Subcutaneous abdominal adipose tissue (tissue), 5 donors: ENCODE data around the gene PIH1D1.
A peak's percentile ranks its signal among the peaks of the same experiment; 100 is the strongest.
"Not testable (repeated sequence)": the region's sequence is repeated elsewhere in the genome, so short reads cannot be mapped to it uniquely, and the experiment has no call there.

Experiments
- H3K27ac ChIP-seq: one replicate; pipeline ENCODE4 v1.7.0; 2013; ENCODE audit warnings: low read depth, mild to moderate bottlenecking, inconsistent platforms, low read length, moderate library complexity
- H3K27me3 ChIP-seq, 5 donors: one replicate each; pipeline ENCODE4 v1.7.0; 2013; ENCODE audit warnings: low read length in 5 of 5, inconsistent platforms in 1 of 5; ENCODE audit not compliant: control insufficient read depth in 5 of 5, insufficient read depth in 4 of 5
- H3K36me3 ChIP-seq, 5 donors: one replicate each; pipeline ENCODE4 v1.7.0; 2013; ENCODE audit warnings: low read length in 5 of 5; ENCODE audit not compliant: control insufficient read depth in 5 of 5, insufficient read depth in 5 of 5
- H3K4me1 ChIP-seq, 5 donors: one replicate each; pipeline ENCODE4 v1.7.0; 2013; ENCODE audit warnings: low read length in 5 of 5, mild to moderate bottlenecking in 3 of 5, moderate library complexity in 1 of 5; ENCODE audit not compliant: control insufficient read depth in 5 of 5, insufficient read depth in 5 of 5
- H3K4me3 ChIP-seq, 5 donors: one replicate each; pipeline ENCODE4 v1.7.0; 2013; ENCODE audit warnings: low read length in 5 of 5, low read depth in 1 of 5
- H3K9ac ChIP-seq, 5 donors: one replicate each; pipeline ENCODE4 v1.7.0; 2013; ENCODE audit warnings: low read length in 5 of 5, mild to moderate bottlenecking in 4 of 5, moderate library complexity in 3 of 5
- H3K9me3 ChIP-seq, 5 donors: one replicate each; pipeline ENCODE4 v1.7.0; 2013; ENCODE audit warnings: low read length in 5 of 5; ENCODE audit not compliant: control insufficient read depth in 5 of 5
- donor health status: healthy.
- donor health status: healthy.
- donor health status: healthy.
- donor health status: healthy.
- donor health status: healthy.

Gene PIH1D1

GRCh38 chr19:49444100-49444700 is 7.4 kb downstream of the PIH1D1 start:
- H3K4me3 ChIP-seq = peak overlapping the region in 2 of 5 donors; percentile 74 to 76
- peaks cover 10 to 23% (median 22%) of the 10 kb centered on the region in 5 donors for H3K27me3 ChIP-seq
- H3K4me1 ChIP-seq = peaks cover 3 to 42% (median 28%) of the 10 kb centered on the region in 5 donors
- not testable (repeated sequence) for H3K27ac ChIP-seq, H3K9me3 ChIP-seq, H3K9ac ChIP-seq
- H3K36me3 ChIP-seq = peaks cover 0 to 18% (median 4%) of the 10 kb centered on the region in 5 donors

DNA sequence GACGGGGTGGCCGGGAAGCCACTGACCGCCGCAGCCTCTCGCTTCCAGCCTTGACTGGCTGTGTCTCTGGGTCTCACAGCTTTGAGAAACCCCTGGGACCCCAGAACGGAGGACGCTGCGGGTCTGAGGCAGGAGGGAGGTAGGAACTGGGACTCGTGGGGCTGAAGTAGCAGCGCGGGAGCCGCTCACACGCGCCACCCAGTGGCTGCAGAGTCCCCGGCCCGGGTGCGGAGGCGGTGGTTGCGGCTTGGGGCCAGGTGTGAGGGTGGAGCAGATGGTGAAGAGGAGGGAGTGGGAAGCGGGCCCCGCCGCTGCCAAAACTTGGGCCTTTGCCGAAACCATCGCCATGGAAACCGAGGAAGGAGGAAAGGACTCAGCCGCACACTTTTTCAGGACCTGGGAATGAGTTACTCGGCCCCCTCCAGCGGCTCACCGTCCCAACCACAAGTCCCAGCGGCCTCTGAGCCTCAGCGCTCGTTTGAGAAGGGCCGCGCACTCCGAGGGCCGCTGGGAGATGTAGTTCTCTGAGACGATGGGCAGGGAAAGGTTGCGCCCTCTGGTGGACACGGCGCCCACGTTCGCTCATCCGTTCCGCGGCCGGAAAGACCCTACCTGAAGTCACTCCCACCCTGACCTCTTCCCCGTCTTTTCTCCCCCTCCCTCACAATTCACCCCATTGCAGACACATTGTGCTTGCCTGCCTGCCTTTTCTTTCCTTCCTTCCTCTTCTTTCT is 8.1 kb downstream of the PIH1D1 start:
- H3K4me3 ChIP-seq = peak overlapping the region; percentile 58 to 82 (median 76)
- H3K27me3 ChIP-seq = peaks cover 16 to 29% (median 27%) of the 10 kb centered on the region in 5 donors
- H3K9me3 ChIP-seq = no peaks in the 10 kb centered on the region
- peak overlapping the region; percentile 16 to 71 (median 56) for H3K9ac ChIP-seq
- H3K27ac ChIP-seq = peak overlapping the region; percentile 67
- peaks cover 3 to 42% (median 28%) of the 10 kb centered on the region in 5 donors for H3K4me1 ChIP-seq
- peaks cover 0 to 11% (median 3%) of the 10 kb centered on the region in 5 donors for H3K36me3 ChIP-seq

DNA sequence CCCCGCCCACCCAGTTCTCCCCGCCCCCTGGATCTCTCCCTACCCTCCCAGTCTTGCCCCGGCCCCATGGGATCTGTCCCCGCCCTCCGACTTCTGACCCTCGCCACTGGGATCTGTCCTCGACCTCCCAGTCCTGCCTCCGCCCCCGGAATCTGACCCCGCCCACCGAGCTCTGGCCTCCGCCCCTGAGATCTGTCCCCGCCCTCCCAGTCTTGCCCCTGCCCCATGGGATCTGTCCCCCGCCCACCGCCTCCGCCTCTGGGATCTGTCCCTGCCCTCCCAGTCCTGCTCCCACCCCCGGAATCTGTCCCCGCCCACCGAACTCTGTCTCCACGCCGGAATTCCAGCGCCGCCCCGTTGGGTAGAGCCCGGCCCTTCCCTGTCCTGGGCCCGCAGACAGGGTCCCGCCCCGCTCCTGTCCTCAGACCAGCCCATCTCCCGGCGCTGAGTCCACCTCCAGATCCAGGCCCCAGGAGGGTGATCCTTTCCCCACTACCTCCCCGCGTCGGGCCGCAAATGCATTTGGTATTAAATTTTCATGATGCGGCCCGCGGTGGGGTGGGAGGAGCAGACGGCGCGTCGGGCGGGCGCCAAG is 8.7 kb downstream of the PIH1D1 start:
- peaks cover 23 to 34% (median 27%) of the 10 kb centered on the region in 5 donors for H3K27me3 ChIP-seq
- H3K4me3 ChIP-seq = peak overlapping the region; percentile 58 to 82 (median 76)
- no peaks in the 10 kb centered on the region for H3K9me3 ChIP-seq
- H3K9ac ChIP-seq = peak overlapping the region in 4 of 5 donors; percentile 48 to 71 (median 61)
- H3K4me1 ChIP-seq = peaks cover 3 to 39% (median 22%) of the 10 kb centered on the region in 5 donors
- H3K27ac ChIP-seq = peak overlapping the region; percentile 67
- H3K36me3 ChIP-seq = peaks cover 0 to 9% (median 3%) of the 10 kb centered on the region in 5 donors

DNA sequence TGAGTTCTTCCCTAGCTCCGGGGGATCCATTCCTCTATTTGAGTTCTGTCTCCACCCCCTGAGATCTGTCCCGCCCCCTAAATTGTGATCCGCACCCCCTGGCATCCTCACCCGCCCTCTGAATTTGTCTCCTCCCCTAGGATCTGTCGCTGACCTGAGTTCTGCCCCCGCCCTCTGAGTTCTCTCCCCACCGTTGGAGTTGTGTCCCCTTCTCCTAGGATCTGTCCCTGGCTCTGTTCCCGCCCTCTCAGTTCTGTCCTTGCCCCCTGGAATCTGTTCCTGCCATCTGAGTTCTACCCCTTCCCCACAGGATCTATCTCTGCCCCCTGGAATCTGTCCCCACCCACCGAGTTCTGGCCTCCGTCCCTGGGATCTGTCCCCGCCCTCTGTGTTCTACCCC is 9.3 kb downstream of the PIH1D1 start:
- Histone ChIP-seq H3K9me3 (no peaks in the 10 kb centered on the region), H3K27ac (no peak overlapping the region), H3K9ac (no peak overlapping the region), H3K4me1 (peaks cover 3 to 33% (median 19%) of the 10 kb centered on the region in 5 donors), H3K36me3 (peaks cover 0 to 9% (median 3%) of the 10 kb centered on the region in 5 donors), H3K4me3 (peak overlapping the region; percentile 41 to 82 (median 57)), H3K27me3 (peaks cover 25 to 40% (median 32%) of the 10 kb centered on the region in 5 donors)

DNA sequence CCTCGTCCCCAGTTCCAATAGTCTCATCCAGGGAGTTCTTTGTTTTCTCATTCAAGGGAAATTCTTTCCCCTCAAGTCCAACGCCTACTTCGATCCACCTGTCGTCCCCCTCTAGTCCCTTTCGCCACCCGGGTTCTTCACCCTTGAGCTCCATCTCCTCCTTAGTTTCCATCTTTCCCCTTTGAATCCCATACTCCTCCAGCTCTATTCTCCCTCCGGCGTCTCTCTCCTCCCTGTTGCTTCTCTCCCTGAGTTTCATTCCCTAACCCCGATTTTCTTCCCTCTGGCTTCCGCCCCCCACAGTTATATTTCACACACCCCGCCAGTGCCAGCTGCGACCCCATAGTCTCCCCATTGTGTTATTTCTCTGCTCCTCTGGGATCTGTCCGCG is 9.7 kb downstream of the PIH1D1 start:
- Histone ChIP-seq H3K4me1 (peaks cover 3 to 31% (median 19%) of the 10 kb centered on the region in 5 donors), H3K9ac (no peak overlapping the region), H3K36me3 (peaks cover 0 to 5% (median 3%) of the 10 kb centered on the region in 5 donors), H3K27me3 (peaks cover 25 to 42% (median 32%) of the 10 kb centered on the region in 5 donors), H3K27ac (peak overlapping the region; percentile 23), H3K9me3 (no peaks in the 10 kb centered on the region), H3K4me3 (peak overlapping the region in 4 of 5 donors; percentile 47 to 82 (median 59))

GRCh38 chr19:49441210-49441959 is 10.2 kb downstream of the PIH1D1 start, which contains the start of gene SLC17A7:
Gene SLC17A7, minus strand, starts transcription at chr19:49441527. Its CDS starts 148 bp downstream, at chr19:49441379.
- Histone ChIP-seq H3K27ac (peak within 1 kb of the TSS; percentile 23), H3K4me1 (peaks cover 3 to 35% (median 19%) of the 10 kb centered on the region in 5 donors), H3K9me3 (no peaks in the 10 kb centered on the region), H3K27me3 (peaks cover 30 to 48% (median 35%) of the 10 kb centered on the region in 5 donors), H3K4me3 (peak within 1 kb of the TSS; percentile 41 to 82 (median 61)), H3K9ac (peak within 1 kb of the TSS in 1 of 5 donors; percentile 7), H3K36me3 (no peaks in the 10 kb centered on the region)

DNA sequence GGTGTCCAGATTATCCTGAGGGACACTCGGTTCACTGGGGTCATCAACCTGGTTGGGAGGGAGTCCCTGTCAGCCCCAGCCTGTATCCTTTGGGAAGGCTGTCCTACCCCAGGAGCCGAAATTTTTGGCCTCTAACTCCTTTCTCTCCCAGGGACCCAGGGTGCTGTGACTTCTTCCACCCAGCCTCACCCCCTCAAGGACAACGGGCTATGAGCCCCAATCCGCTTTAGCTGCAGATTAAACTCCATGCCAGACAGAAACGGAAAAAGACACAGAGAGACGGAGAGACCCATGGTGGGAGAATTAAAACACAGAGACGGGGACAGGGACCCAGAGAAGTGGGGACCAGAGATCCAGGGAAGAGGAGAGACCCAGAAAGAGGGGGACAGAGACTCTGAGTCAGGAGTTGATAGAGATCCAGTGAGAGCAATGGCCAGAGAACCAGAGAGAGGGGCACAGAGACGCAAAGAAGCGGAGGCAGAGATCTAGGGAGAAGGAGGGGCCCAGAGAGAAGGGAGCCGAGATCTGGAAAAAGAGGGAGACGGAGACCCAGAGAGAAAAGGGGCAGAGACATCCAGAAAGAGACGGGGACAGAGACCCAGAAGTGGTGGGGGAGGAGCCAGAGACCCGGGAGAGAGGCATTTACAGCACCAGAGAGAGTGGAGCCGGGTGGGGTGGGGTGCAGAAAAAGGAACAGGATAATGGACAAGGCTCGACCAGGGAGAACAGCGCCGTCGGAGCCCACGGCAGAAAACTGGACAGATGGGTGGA is 11.0 kb downstream of the PIH1D1 start:
- Histone ChIP-seq H3K27me3 (peaks cover 32 to 55% (median 41%) of the 10 kb centered on the region in 5 donors), H3K4me1 (peaks cover 3 to 36% (median 19%) of the 10 kb centered on the region in 5 donors), H3K36me3 (no peaks in the 10 kb centered on the region), H3K27ac (no peak overlapping the region), H3K9ac (peak overlapping the region in 1 of 5 donors; percentile 7), H3K9me3 (no peaks in the 10 kb centered on the region), H3K4me3 (peak overlapping the region; percentile 8 to 65 (median 53))

GRCh38 chr19:49439836-49440235 is 11.8 kb downstream of the PIH1D1 start:
- no peak overlapping the region for H3K27ac ChIP-seq

GRCh38 chr19:49438261-49438660 is 13.4 kb downstream of the PIH1D1 start:
- peaks cover 35 to 77% (median 53%) of the 10 kb centered on the region in 5 donors for H3K27me3 ChIP-seq
- peaks cover 0 to 26% (median 13%) of the 10 kb centered on the region in 5 donors for H3K4me1 ChIP-seq
- H3K27ac ChIP-seq = no peak overlapping the region
- no peaks in the 10 kb centered on the region for H3K36me3 ChIP-seq
- no peak overlapping the region for H3K4me3 ChIP-seq
- no peak overlapping the region for H3K9ac ChIP-seq
- H3K9me3 ChIP-seq = no peaks in the 10 kb centered on the region

More at GRCh38 chr19:49439836-49440235, 11.8 kb downstream of the PIH1D1 start:
- Histone ChIP-seq H3K27me3 (peaks cover 32 to 61% (median 44%) of the 10 kb centered on the region in 5 donors), H3K9me3 (no peaks in the 10 kb centered on the region), H3K9ac (no peak overlapping the region), H3K4me1 (peaks cover 3 to 36% (median 17%) of the 10 kb centered on the region in 5 donors), H3K36me3 (no peaks in the 10 kb centered on the region), H3K4me3 (peak overlapping the region in 1 of 5 donors; percentile 65)
